NB4 (cell line): ENCODE measurements around the gene PLCH1.

Experiments
- POLR2A ChIP-seq: IDR thresholded peaks from 2 replicates; pipeline ENCODE4 v1.6.1; 2011; ENCODE audit warnings: mild to moderate bottlenecking; ENCODE audit not compliant: insufficient read length; ENCODE audit errors: extremely low read depth
- TF ChIP-seq, protein P1 (sequence below): IDR thresholded peaks from one replicate; pipeline ENCODE4 v1.5.1; 2012; ENCODE audit warnings: low read depth, low read length

DNA sequence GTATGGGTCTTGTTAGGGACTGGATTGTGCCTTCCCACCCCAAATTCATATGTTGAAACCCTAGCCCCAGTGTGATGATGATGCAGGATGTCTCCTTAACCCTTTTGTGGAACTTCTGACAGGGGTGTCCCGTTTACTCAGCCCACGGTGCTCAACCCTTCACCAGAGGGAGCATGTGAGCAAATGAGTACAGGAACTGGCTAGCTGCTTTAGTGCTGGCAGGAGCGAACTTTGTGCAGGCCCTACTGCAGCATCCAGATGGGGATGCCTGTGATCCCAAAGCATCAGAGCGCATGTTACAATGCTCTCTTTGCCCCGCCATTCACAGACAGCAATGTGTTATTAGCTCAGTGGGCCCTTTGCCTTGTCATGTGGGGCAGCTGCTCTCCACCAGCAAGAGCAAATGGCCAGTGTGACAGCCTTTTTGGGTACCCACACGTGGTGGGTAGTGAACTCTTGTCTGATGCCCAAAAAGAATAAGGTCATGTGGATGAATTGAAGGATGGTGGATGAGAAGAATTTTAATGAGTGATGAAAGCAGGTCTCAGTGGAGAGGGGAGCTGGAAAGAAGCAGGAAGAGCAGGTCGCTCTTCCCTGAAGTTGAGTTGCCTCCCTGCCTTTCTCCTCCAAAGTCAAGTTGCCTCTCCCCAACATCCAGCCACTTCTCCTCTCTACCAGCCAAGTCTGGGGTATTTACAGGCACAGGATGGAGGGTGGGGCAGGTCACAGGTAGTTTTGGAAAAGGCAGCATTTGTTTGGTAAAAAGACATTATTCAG, 388.1 kb downstream of the PLCH1 start:
- TF ChIP-seq, protein P1, sequence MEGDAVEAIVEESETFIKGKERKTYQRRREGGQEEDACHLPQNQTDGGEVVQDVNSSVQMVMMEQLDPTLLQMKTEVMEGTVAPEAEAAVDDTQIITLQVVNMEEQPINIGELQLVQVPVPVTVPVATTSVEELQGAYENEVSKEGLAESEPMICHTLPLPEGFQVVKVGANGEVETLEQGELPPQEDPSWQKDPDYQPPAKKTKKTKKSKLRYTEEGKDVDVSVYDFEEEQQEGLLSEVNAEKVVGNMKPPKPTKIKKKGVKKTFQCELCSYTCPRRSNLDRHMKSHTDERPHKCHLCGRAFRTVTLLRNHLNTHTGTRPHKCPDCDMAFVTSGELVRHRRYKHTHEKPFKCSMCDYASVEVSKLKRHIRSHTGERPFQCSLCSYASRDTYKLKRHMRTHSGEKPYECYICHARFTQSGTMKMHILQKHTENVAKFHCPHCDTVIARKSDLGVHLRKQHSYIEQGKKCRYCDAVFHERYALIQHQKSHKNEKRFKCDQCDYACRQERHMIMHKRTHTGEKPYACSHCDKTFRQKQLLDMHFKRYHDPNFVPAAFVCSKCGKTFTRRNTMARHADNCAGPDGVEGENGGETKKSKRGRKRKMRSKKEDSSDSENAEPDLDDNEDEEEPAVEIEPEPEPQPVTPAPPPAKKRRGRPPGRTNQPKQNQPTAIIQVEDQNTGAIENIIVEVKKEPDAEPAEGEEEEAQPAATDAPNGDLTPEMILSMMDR: peak; percentile 15
- no peak for TF ChIP-seq POLR2A
